AG04450 (cell line): ENCODE measurements around the gene RAD51. TPM values are rescaled to one million over a fixed set of nuclear protein-coding genes. Genes with fewer than 3 reads are reported as not detected.
A peak's percentile ranks its signal among the peaks of the same experiment; 100 is the strongest.

Experiments
- CTCF ChIA-PET: fragments of 300-600, 350-600 bp; formaldehyde crosslinking; extraction: SDS; loops from one replicate; lab custom pipeline; 2022; ENCODE audit warnings: antibody characterized with exemption, inconsistent platforms; lab: Charles Lee
- POLR2A ChIA-PET: fragments of 350-600 bp; formaldehyde crosslinking; extraction: SDS; loops from one replicate; lab custom pipeline; 2021; ENCODE audit warnings: antibody characterized with exemption, inconsistent platforms; lab: Yijun Ruan, JAX
- DNase-seq: peaks from one replicate; pipeline ENCODE4 v3.0.0-alpha.2; 2011; ENCODE audit warnings: low read depth, low spot score
- H3K27ac ChIP-seq: one replicate; pipeline ENCODE4 v1.5.1; 2012; ENCODE audit warnings: low read depth, low read length, control low read depth
- H3K27me3 ChIP-seq: one replicate; pipeline ENCODE4 v1.6.0; 2012; ENCODE audit warnings: low read length; ENCODE audit not compliant: control insufficient read depth, insufficient read depth
- H3K4me3 ChIP-seq: 2 replicates; pipeline ENCODE4 v1.5.1; 2011; ENCODE audit warnings: mild to moderate bottlenecking, low read depth, low read length, control low read depth
- H3K9me3 ChIP-seq: 2 replicates; pipeline ENCODE4 v1.5.1; 2012; ENCODE audit warnings: low read length; ENCODE audit not compliant: control insufficient read depth, insufficient read depth
- CTCF ChIP-seq: IDR thresholded peaks from 2 replicates; pipeline ENCODE4 v1.5.1; 2011; ENCODE audit warnings: low read depth, low read length, control low read depth, inconsistent platforms
- polyA plus RNA-seq: library from polyadenylated mRNA; depleted of rRNA; stranded (reverse); fragments of >200 nt; gene quantifications from 2 replicates; pipeline ENCODE4 v1.2.3, GENCODE V29; 2011

RAD51 gene
- polyA plus RNA-seq, 1 experiment, result 6.0 TPM

- no peaks in the 10 kb centered on the region for H3K9me3 ChIP-seq
- H3K27ac ChIP-seq, result peak overlapping the region; percentile 39
- ChIA-PET POLR2A (interaction anchor here (0.5 to 0.8 kb wide), 5 partner anchors 13 to 1187 kb away, joined by 3 to 11 read pairs (median 6); no protein-coding TSS in a partner anchor), CTCF (interaction anchor here (0.5 to 2.0 kb wide), 6 partner anchors 28 to 521 kb away, joined by 3 to 11 read pairs (median 6); partner anchors contain the start of genes RHOV and VPS18)
- TF ChIP-seq CTCF, result peak; percentile 31; the same call in 1 of the 2 replicates
- no peak for DNase-seq
- no peak overlapping the region for H3K4me3 ChIP-seq
- H3K27me3 ChIP-seq, result no peaks in the 10 kb centered on the region
Measured at GRCh38 chr15:40743921-40744814, 49.2 kb downstream of the RAD51 start.

GRCh38 chr15:40744815-40745152 is 49.8 kb downstream of the RAD51 start:
- Histone ChIP-seq H3K9me3 (no peaks in the 10 kb centered on the region), H3K27me3 (no peaks in the 10 kb centered on the region), H3K27ac (no peak overlapping the region), H3K4me3 (no peak overlapping the region)
- POLR2A ChIA-PET, result interaction anchor here (0.5 kb wide), 1 partner anchor 645 kb away, joined by 11 read pairs; no protein-coding TSS in a partner anchor
- TF ChIP-seq CTCF, result no peak
- CTCF ChIA-PET, result interaction anchor here (0.7 to 2.0 kb wide), 3 partner anchors 28 to 149 kb away, joined by 5 to 11 read pairs (median 6); partner anchors contain the start of gene VPS18
- no peak for DNase-seq

- no peak overlapping the region for H3K4me3 ChIP-seq
- CTCF ChIA-PET, result interaction anchor here (0.6 to 1.8 kb wide), 5 partner anchors 31 to 148 kb away, joined by 3 to 9 read pairs (median 5); partner anchors contain the start of gene VPS18
- H3K9me3 ChIP-seq, result no peaks in the 10 kb centered on the region
- no peak overlapping the region for H3K27ac ChIP-seq
- DNase-seq, result no peak
- POLR2A ChIA-PET, result no interaction called here
- no peak for TF ChIP-seq CTCF
- H3K27me3 ChIP-seq, result no peaks in the 10 kb centered on the region
Measured at GRCh38 chr15:40746916-40747418, 52.0 kb downstream of the RAD51 start.

GRCh38 chr15:40747685-40748631 is 53.0 kb downstream of the RAD51 start:
- ChIA-PET POLR2A (no interaction called here), CTCF (interaction anchor here (0.6 to 1.8 kb wide), 3 partner anchors 34 to 146 kb away, joined by 5 to 9 read pairs (median 7); partner anchors contain the start of gene VPS18)
- Histone ChIP-seq H3K27me3 (no peaks in the 10 kb centered on the region), H3K4me3 (no peak overlapping the region), H3K9me3 (no peaks in the 10 kb centered on the region), H3K27ac (no peak overlapping the region)
- TF ChIP-seq CTCF, result no peak
- DNase-seq, result no peak
